K562 (cell line): ENCODE data around the gene FAM234B. TPM values are rescaled to one million over a fixed set of nuclear protein-coding genes. Genes with fewer than 3 reads are reported as not detected.

Experiments used
- CEBPG ChIP-seq, 3 experiments: fragments of 200-800 bp in 1 of 3; sonication (Bioruptor generic) in 1 of 3; sonication (generic) in 1 of 3; formaldehyde crosslinking in 1 of 3; IDR thresholded peaks in 2 of 3; conservative IDR thresholded peaks in 1 of 3; 2 replicates each; pipeline versions ENCODE4 v1.6.1 to v1.8.0; 2016 to 2022; ENCODE audit warnings: missing compliant biosample characterization in 2 of 3, missing genetic modification characterization in 2 of 3, mild to moderate bottlenecking in 1 of 3, missing genetic modification reagents in 1 of 3
- E2F3 ChIP-seq: fragments of 250-450 bp; sonication (Bioruptor Pico); IDR thresholded peaks from 2 replicates; pipeline ENCODE4 v1.4.0; 2020; ENCODE audit warnings: mild to moderate bottlenecking
- GABPB2 ChIP-seq: fragments of 250-450 bp; sonication (Bioruptor Pico); conservative IDR thresholded peaks from 2 replicates; pipeline ENCODE4 v1.5.1; 2021; ENCODE audit warnings: mild to moderate bottlenecking
- HIVEP1 ChIP-seq: fragments of 250-450 bp; sonication (Bioruptor Pico); IDR thresholded peaks from 2 replicates; pipeline ENCODE4 v1.4.0; 2020; ENCODE audit warnings: mild to moderate bottlenecking
- MYBL2 ChIP-seq, 2 experiments: fragments of 450-650 bp in 1 of 2; sonication (generic) in 1 of 2; formaldehyde crosslinking in 1 of 2; IDR thresholded peaks; 2 replicates each; pipeline versions ENCODE4 v1.6.1 to v1.8.1; 2017 to 2022; ENCODE audit warnings: borderline replicate concordance in 1 of 2, inconsistent platforms in 1 of 2, low read depth in 1 of 2, mild to moderate bottlenecking in 1 of 2, missing genetic modification reagents in 1 of 2, moderate library complexity in 1 of 2
- NFIX ChIP-seq: fragments of 250-450 bp; sonication (Bioruptor Pico); IDR thresholded peaks from 2 replicates; pipeline ENCODE4 v1.4.0; 2020; ENCODE audit warnings: low read depth, mild to moderate bottlenecking, moderate library complexity
- RERE ChIP-seq: sonication (generic); formaldehyde crosslinking; IDR thresholded peaks from 2 replicates; pipeline ENCODE4 v1.8.0; 2023; ENCODE audit warnings: missing genetic modification reagents, mild to moderate bottlenecking, borderline replicate concordance
- RREB1 ChIP-seq: fragments of 250-450 bp; sonication (Bioruptor Pico); IDR thresholded peaks from 2 replicates; pipeline ENCODE4 v1.4.0; 2020
- SMARCB1 ChIP-seq: IDR thresholded peaks from 2 replicates; pipeline ENCODE4 v1.6.1; 2011; ENCODE audit warnings: improper control_type of control experiment, low read depth; ENCODE audit not compliant: insufficient read length
- TAL1 ChIP-seq: fragments of 450-650 bp; IDR thresholded peaks from 2 replicates; pipeline ENCODE4 v1.6.1; 2016; ENCODE audit warnings: mild to moderate bottlenecking
- THAP7 ChIP-seq: fragments of 250-450 bp; sonication (Bioruptor Pico); IDR thresholded peaks from 2 replicates; pipeline ENCODE4 v1.5.0; 2021
- XRCC3 ChIP-seq: fragments of 450-650 bp; IDR thresholded peaks from 2 replicates; pipeline ENCODE4 v1.6.1; 2017; ENCODE audit warnings: mild to moderate bottlenecking, moderate library complexity
- ZBTB7A ChIP-seq: IDR thresholded peaks from 2 replicates; pipeline ENCODE4 v1.6.1; 2011; ENCODE audit warnings: low read depth, mild to moderate bottlenecking, low read length, moderate library complexity, borderline replicate concordance; ENCODE audit not compliant: control insufficient read depth
- polyA plus RNA-seq, 8 experiments: library from polyadenylated mRNA; depleted of rRNA in 4 of 8; stranded (reverse) in 5 of 8; unstranded in 3 of 8; fragments of >200 nt; fragmentation: Nextera tagmentation in 2 of 8; fragmentation: Illumina TruSeq in 1 of 8; extraction: Ambion mirVana in 2 of 8; extraction: Trizol in 1 of 8; gene quantifications; 2 replicates each; pipeline versions ENCODE4 v1.2.1 to v1.2.3, GENCODE V29; 2011 to 2014; ENCODE audit warnings: inconsistent platforms in 1 of 8, missing spikeins in 1 of 8
- total RNA-seq, 7 experiments: library from RNA; depleted of rRNA in 6 of 7; stranded (reverse); fragments of >200 nt in 6 of 7; fragmentation: Illumina TruSeq in 2 of 7; extraction: Trizol in 2 of 7; gene quantifications; 2 replicates each; pipeline versions ENCODE4 v1.2.1 to v1.2.3, GENCODE V29; 2011 to 2021; ENCODE audit warnings: low replicate concordance in 1 of 7

The FAM234B gene
- total and polyA plus RNA-seq, 9 of the 15 experiments (the other 6 are each of a cell fraction or from before 2014, with no cell fraction given), result 1.00 to 4.3 (median 2.0) TPM

- TF ChIP-seq RERE (CRISPR knock-in tag) (no peak), GABPB2 (no peak), TAL1 (no peak), E2F3 (CRISPR knock-in tag) (no peak), CEBPG (CRISPR knock-in tag; IDR thresholded peaks at IDR 0.05) (no peak), CEBPG (tag; conservative IDR thresholded peaks at IDR 0.05 in 1 of 2, IDR thresholded peaks at IDR 0.05 in 1 of 2) (peak in 1 of 2 experiments; percentile 31; a peak in 1 of 4 replicates), NFIX (CRISPR knock-in tag) (no peak), XRCC3 (no peak), SMARCB1 (no peak), THAP7 (CRISPR knock-in tag) (no peak), ZBTB7A (peak; percentile 48; the same call in 1 of the 2 replicates), RREB1 (CRISPR knock-in tag) (no peak), HIVEP1 (no peak), MYBL2 (IDR thresholded peaks at IDR 0.05; ENCODE audit: low read depth) (no peak), MYBL2 (CRISPR knock-in tag; IDR thresholded peaks at IDR 0.05; ENCODE audit: borderline replicate concordance) (no peak)
Observed at GRCh38 chr12:13100882-13101769, 56.9 kb downstream of the FAM234B start (continued).
